Urothelium cell line (cell line): ENCODE measurements around the gene KRTAP5-3.

ENCODE experiments used
- DNase-seq: peaks from one replicate; pipeline ENCODE4 v3.0.0; 2011; ENCODE audit warnings: low spot score, mixed read lengths
- FAIRE-seq: peaks from 2 replicates; lab custom pipeline; 2011; peaks lifted over from hg19 to GRCh38; lab: Jason Lieb, UNC

KRTAP5-3 gene

DNA sequence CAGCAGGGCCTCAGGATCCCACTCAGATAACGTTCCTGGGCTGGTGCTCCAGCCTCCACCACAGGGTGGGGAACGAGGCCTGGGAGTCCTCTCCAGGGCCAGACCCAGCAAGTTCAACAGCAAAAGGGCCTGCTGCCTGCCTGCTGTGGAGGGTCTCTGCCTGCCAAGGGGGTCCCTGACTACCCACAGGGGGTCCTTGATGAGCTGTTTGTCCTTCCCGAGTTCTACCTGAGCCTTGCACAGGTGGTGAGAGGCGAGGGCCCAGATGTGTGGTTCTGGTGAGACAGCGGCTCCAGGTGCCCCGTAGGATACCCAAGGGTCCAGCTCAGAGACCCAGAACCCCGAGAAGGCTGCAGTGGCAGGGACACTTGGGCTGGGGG is 40.6 kb downstream of the KRTAP5-3 start:
- FAIRE-seq (no peak), DNase-seq (no peak)

DNA sequence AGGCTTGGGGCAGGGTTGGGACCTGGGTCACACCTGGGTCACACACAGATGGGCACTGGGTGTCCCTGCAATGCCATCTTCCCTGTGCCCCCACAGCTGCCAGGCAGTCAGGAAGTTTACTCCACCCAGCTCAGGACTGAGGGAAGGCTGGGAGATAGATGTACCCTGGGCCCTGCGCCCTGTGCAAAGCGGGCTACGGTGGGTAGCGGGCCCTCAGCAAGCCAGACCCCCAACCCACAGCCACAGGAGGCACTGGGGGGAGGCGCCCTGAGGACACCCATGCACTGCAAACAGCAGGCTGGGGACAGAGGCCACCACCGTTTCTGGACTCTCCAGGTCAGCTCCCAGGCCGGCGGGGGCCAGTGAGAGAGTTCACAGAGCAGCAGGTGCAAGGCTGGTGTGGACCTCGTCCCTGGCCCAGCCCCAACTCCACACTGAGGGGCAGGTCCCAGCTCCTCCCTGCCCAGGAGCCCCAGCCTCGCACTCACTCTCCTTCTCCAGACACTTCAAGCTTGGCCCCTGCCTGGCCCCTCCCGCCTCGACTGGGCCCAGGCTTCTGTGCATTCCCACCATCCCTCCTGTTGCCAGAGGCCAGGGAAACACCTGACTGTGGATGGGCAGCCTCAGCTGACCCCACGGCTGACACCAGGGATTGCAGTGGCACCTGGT is 41.1 kb downstream of the KRTAP5-3 start:
- DNase-seq (no peak), FAIRE-seq (no peak)

GRCh38 chr11:1566381-1567051 is 41.7 kb downstream of the KRTAP5-3 start:
- FAIRE-seq = no peak

GRCh38 chr11:1565904-1566247 is 42.4 kb downstream of the KRTAP5-3 start:
- FAIRE-seq = no peak
- no peak for DNase-seq

More at GRCh38 chr11:1566381-1567051, 41.7 kb downstream of the KRTAP5-3 start:
- DNase-seq = no peak

DNA sequence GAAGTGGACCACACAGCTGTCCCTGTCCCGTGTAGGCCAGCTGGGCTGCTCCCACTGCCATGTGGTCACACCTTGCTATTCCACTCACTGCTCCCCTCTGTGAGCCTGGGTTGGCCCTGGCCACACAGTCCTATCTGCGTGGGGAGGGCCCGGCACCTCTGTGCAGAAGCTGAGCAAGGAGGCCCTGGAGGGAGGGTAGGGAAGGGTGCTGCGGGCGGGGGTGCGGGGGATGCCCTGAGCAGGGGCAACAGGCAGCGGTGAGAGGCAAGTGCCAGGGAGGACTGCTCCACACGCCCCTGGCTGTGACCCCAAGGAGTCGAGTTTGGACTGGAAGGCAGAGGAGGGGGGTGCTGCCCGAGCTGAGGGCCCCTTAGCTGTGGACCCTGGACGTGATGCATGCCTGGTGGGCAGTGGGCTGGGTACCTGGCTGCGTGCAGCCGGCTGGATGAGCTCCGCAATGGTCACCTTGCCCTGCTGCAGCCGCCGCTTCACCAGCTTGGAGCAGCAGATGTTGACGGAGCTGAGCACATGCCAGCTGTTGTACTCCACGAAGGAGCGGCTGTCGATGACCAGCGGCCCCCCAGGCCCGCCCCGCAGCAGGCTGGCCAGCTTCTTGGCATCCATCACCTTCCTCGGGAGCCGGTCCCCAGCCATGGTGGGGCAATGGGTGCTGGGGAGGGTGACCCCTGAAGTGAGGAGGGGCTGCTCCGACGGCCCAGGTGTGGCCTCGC is 42.9 kb downstream of the KRTAP5-3 start:
- FAIRE-seq = no peak
- DNase-seq = no peak

DNA sequence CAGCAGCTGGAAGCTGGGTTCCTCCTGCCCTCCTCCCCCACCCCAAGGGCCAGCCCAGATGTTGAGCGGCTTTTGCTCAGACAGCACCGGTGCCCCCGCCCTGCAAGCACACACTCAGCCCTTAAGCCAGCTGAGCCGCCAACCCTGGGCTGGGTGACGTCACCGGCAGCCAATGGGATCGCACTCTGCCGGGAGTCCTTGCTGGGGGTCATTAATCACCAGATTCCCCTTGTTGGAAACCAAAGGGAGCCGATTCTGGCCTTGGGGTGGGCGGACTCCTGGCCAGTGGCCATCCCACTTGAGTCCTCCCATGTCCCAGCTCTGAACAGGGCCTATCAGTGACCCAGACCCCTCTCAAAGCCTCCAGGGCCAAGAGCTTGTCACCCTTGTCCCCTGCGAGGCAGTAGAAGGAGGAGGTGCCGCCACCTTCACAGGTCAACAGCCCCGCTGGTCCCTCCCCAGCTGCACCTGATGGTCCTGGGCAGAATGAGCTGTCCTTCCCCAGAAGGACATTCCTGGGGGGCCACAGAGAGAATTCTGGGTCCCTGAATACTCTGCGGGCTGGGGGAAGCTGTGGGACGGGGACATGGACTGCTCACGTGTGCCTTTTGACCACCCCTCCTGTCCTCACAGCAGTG is 43.6 kb downstream of the KRTAP5-3 start:
- DNase-seq (no peak), FAIRE-seq (no peak)

DNA sequence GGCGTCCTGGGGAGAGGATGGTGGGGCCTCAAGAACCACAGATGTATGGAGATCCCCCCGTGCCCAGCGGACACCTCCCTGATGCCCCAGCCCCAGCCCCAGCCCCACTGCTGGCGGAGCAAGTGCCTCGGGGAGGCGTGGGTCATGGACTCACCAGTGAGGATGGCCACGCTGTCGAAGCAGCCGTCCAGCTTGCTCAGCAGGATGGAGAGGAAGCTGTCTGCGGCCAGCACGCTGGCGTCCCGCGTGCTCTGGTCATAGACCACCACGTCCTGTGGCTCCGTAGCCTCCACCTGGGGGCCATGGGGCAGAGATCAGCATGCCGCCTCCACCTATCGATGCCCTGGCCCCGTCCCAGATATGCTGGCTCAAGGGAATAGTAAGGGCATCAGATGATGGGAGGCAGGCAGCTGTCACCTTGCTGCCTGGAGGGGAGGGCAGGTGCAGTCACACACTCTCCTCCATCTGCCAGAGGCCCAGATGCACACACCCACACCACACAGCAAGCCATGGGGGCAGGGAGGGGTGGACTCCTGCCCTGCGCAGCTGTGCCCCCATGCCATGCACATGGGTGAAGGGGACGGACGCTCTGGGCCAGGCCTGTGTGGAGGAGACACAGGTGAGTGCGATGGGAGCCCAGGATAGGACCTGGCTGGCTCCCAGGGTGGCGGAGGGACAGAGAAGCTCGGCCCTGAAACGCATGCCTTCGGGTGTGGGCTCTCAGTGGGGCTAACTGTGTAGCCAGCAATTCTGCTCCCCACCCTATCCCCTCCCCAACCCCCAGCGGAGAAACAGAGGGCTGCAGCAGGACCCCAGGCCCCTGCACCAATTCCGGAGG is 44.3 kb downstream of the KRTAP5-3 start:
- no peak for FAIRE-seq
- no peak for DNase-seq

- DNase-seq (no peak), FAIRE-seq (no peak)
These were observed 45.1 kb downstream of the KRTAP5-3 start for GRCh38 chr11:1563149-1563638.

DNA sequence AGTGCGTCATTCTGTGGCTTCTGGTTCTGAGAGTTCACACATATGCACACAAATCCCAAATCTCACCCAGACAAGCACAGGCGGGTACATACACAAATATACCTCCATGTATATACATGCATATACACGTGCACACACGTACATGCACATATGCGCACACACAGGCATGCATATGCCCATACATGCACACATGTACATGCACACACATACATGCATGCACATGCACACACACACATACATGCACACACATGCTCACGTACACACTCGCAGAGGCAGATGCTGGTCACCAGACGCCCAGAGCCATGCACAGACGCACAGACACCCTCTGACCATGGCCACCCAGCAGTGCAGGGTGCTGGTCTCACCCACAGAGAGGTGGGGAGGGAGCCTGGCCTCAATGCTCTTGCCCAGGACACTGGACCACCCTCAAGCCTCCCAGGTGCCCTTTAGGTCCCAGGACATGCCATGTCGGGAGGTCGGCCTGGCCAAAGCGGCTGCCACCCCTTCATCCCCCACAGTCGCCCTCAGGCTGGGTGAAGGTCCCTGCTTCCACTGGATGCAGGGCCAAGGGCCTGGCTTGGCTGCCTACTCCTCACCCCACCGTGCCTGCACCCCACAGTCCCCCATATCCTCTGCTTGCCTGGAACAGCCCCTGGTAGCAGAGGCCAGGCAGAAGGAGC is 45.7 kb downstream of the KRTAP5-3 start:
- FAIRE-seq = no peak

GRCh38 chr11:1561955-1562354 is 46.3 kb downstream of the KRTAP5-3 start:
- DNase-seq = no peak
- no peak for FAIRE-seq

More for the DNA sequence above, 45.7 kb downstream of the KRTAP5-3 start:
- no peak for DNase-seq

DNA sequence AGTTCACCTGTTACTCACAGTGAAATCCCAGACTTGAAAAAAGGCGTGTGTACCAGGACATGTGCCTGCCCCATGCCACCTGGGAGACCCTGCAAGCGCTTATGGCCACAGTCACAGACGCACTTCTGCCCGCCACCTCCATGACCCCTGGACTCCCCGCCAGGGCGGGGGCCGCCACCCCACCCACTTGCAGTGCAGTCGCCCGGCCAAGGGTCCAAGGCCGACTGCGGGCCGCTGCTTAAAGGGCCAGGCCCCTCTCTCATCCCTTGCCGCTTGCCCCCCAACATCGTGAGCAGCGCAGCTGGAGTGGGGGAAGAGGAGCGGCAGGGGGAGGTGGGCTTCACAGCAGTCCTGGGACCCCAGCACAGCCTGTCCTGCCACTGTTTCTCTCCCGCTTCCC is 47.0 kb downstream of the KRTAP5-3 start:
- DNase-seq = no peak
- no peak for FAIRE-seq

DNA sequence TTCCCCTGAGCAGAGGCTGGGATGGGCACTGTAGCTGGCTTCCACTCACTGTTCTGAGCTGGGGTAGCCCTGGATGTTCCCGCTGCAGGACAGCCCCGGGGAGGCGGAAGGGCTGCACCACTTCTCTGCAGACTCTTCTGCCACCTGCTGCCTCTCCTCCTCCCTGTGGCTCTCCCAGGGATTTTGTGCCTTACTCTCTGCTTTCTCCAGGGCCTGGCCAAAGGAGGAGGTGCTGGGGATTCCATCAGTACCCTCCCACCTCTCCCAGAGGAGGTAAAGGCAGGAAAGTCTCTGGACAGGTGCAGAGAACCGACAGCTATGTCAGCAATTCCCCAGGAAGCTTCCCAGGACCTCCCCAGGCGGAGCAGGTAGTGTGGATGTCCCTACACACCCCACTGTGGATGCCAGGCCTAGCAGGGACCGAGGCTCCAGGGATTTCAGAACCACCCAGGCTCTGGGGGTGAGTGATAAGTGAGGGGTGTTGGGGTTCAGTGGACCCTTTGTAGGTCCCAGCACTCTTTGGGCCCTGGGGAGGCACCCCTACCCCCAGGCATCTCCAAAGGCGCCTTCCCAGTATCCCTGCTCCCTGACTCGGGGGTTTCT is 47.5 kb downstream of the KRTAP5-3 start:
- DNase-seq = no peak

GRCh38 chr11:1560002-1560648 is 48.1 kb downstream of the KRTAP5-3 start:
- no peak for FAIRE-seq
- no peak for DNase-seq

More for the DNA sequence above, 47.5 kb downstream of the KRTAP5-3 start:
- FAIRE-seq = no peak

GRCh38 chr11:1559111-1559951 is 48.9 kb downstream of the KRTAP5-3 start:
- DNase-seq = peak; percentile 87
- FAIRE-seq = no peak

GRCh38 chr11:1558775-1559110 is 49.5 kb downstream of the KRTAP5-3 start:
- FAIRE-seq = no peak
- DNase-seq = no peak

- DNase-seq (peak; percentile 71), FAIRE-seq (no peak)
These were observed 50.1 kb downstream of the KRTAP5-3 start for GRCh38 chr11:1557904-1558774.
